Motor neuron (in vitro differentiated cells): ENCODE results near the gene ETFDH. TPM values are rescaled to one million over a fixed set of nuclear protein-coding genes. Genes with fewer than 3 reads are reported as not detected.
"Not testable (repeated sequence)": the region's sequence is repeated elsewhere in the genome, so short reads cannot be mapped to it uniquely, and the experiment has no call there.

Experiments
- ATAC-seq, 8 experiments: fragments of 200-7000 bp; cut with Tn5 transposase; replicated peaks in 6 of 8; 2 replicates each; pipeline ENCODE4 v1.8.0; 2021; ENCODE audit warnings: mild to moderate bottlenecking in 8 of 8, moderate library complexity in 8 of 8
- H3K27ac ChIP-seq, 2 donors: fragments of 250-450 bp; sonication (Bioruptor Pico); 2 replicates each; pipeline ENCODE4 v1.9.0; 2021; ENCODE audit warnings: antibody characterized with exemption in 2 of 2, mild to moderate bottlenecking in 2 of 2, moderate library complexity in 1 of 2
- H3K4me1 ChIP-seq, 2 donors: fragments of 250-450 bp; sonication (Bioruptor Pico); replicated peaks in 1 of 2; 2 replicates each; pipeline ENCODE4 v1.6.1; 2021; ENCODE audit warnings: antibody characterized with exemption in 2 of 2, mild to moderate bottlenecking in 2 of 2, moderate library complexity in 1 of 2
- H3K4me3 ChIP-seq, 5 donors: fragments of 250-450 bp; sonication (Bioruptor Pico); 2 replicates each; pipeline ENCODE4 v1.9.0; 2021; ENCODE audit warnings: antibody characterized with exemption in 5 of 5, mild to moderate bottlenecking in 5 of 5, moderate library complexity in 4 of 5
- WGBS, 10 experiments: fragments of 450-650 bp; shearing (Covaris generic); methylation state at CpG; one replicate each; pipeline ENCODE4 v1.0.0; 2022; 5-methylcytosine and 5-hydroxymethylcytosine counted together
- in situ Hi-C, 9 experiments: fragments of 400-800 bp; cut with MboI; loops; one replicate each; pipeline ENCODE4 v1.15.0; 2021; ENCODE audit warnings: low sequenced_read_pairs in 9 of 9, low pct_unique_long_range_greater_than_20kb in 2 of 9; ENCODE audit not compliant: unreplicated experiment in 9 of 9
- total RNA-seq, 8 experiments: library from RNA; unstranded; fragments of 300-600 nt; gene quantifications; 2 replicates each; pipeline versions ENCODE4 v1.2.3 to v1.2.4, GENCODE V29; 2022

The ETFDH gene
- total RNA-seq, 8 experiments from 2014 or later: 8.1 to 28.9 (median 22.5) TPM

GRCh38 chr4:158663707-158664625, 8.1 kb upstream of the ETFDH start:
- H3K4me3 ChIP-seq, H3K4me1 ChIP-seq, ATAC-seq, in situ Hi-C loops, H3K27ac ChIP-seq: not testable (repeated sequence)
- 0 to 100% (median 74%) methylated on average over 1 to 6 of the region's 8 CpGs for WGBS, 10 experiments

- in situ Hi-C loops: no loop called here
- ATAC-seq: no peak
- Histone ChIP-seq H3K27ac (no peak overlapping the region), H3K4me3 (no peak overlapping the region), H3K4me1 (no peaks in the 10 kb centered on the region)
- WGBS, 10 experiments: 92 to 100% (median 100%) methylated on average over 2 to 3 of the region's 18 CpGs; no CpG with 5 or more reads in 6 of the 10 experiments
These were observed 7.3 kb upstream of the ETFDH start for GRCh38 chr4:158664806-158665205.

- in situ Hi-C loops: no loop called here
- no peak for ATAC-seq
- H3K4me1 ChIP-seq: peaks cover 0 to 8% of the 10 kb centered on the region in 2 donors
- H3K4me3 ChIP-seq: no peak overlapping the region
- WGBS, 10 experiments: 57 to 100% (median 92%) methylated on average over 1 to 2 of the region's 2 CpGs
- no peak overlapping the region for H3K27ac ChIP-seq
These were observed 5.2 kb upstream of the ETFDH start for GRCh38 chr4:158666892-158667291.

GRCh38 chr4:158667651-158668198, 4.4 kb upstream of the ETFDH start:
- no peak overlapping the region for H3K4me3 ChIP-seq
- in situ Hi-C loops: no loop called here
- 37 to 100% (median 71%) methylated on average over 1 to 3 of the region's 3 CpGs; no CpG with 5 or more reads in 1 of the 10 experiments for WGBS, 10 experiments
- peaks cover 0 to 8% of the 10 kb centered on the region in 2 donors for H3K4me1 ChIP-seq
- no peak for ATAC-seq
- no peak overlapping the region for H3K27ac ChIP-seq

- in situ Hi-C loops: no loop called here
- Histone ChIP-seq H3K4me1 (peaks cover 3 to 12% of the 10 kb centered on the region in 2 donors), H3K27ac (no peak overlapping the region), H3K4me3 (no peak overlapping the region)
- WGBS, 10 experiments: 73 to 100% (median 92%) methylated on average over 1 to 7 of the region's 7 CpGs
- ATAC-seq: no peak
These were observed 2.8 kb upstream of the ETFDH start for GRCh38 chr4:158669310-158669709.

GRCh38 chr4:158670975-158671664, 976 bp upstream of the ETFDH start:
- Histone ChIP-seq H3K4me3 (peak overlapping the region; percentile 59 to 87 (median 74)), H3K27ac (peak overlapping the region; percentile 61 to 85), H3K4me1 (peaks cover 3 to 12% of the 10 kb centered on the region in 2 donors)
- ATAC-seq: peak; percentile 8 to 35 (median 18)
- in situ Hi-C loops: no loop called here
- 0 to 1% (median 0%) methylated on average over 2 to 17 of the region's 35 CpGs; no CpG with 5 or more reads in 3 of the 10 experiments for WGBS, 10 experiments

- Histone ChIP-seq H3K27ac (peak within 1 kb of the TSS; percentile 61 to 85), H3K4me3 (peak within 1 kb of the TSS; percentile 59 to 87 (median 74)), H3K4me1 (peaks cover 3 to 12% of the 10 kb centered on the region in 2 donors)
- WGBS, 10 experiments: 0% methylated on average over 4 to 6 of the region's 20 CpGs; no CpG with 5 or more reads in 8 of the 10 experiments
- in situ Hi-C loops: no loop called here
- ATAC-seq: peak in 1 of 8 experiments; percentile 7
These were observed 506 bp upstream of the ETFDH start, which contains the start of gene C4orf46 for GRCh38 chr4:158671665-158671914. Gene C4orf46, minus strand, starts transcription at chr4:158671887. Its CDS starts 86 bp downstream, at chr4:158671801.

GRCh38 chr4:158673633-158674032, 1.5 kb downstream of the ETFDH start:
- H3K27ac ChIP-seq: no peak overlapping the region
- WGBS, 10 experiments: 58 to 100% (median 81%) methylated on average over 1 to 3 of the region's 3 CpGs; no CpG with 5 or more reads in 1 of the 10 experiments
- in situ Hi-C loops: no loop called here
- H3K4me1 ChIP-seq: peaks cover 3 to 12% of the 10 kb centered on the region in 2 donors
- ATAC-seq: no peak
- H3K4me3 ChIP-seq: no peak overlapping the region

GRCh38 chr4:158676076-158676475, 4.0 kb downstream of the ETFDH start:
- H3K4me3 ChIP-seq: no peak overlapping the region
- H3K4me1 ChIP-seq: peaks cover 3 to 5% of the 10 kb centered on the region in 2 donors
- ATAC-seq: no peak
- 43 to 100% (median 80%) methylated on average over 1 to 5 of the region's 5 CpGs; no CpG with 5 or more reads in 4 of the 10 experiments for WGBS, 10 experiments
- in situ Hi-C loops: no loop called here
- H3K27ac ChIP-seq: no peak overlapping the region

GRCh38 chr4:158678767-158679166, 6.7 kb downstream of the ETFDH start:
- H3K27ac ChIP-seq: no peak overlapping the region
- no peak for ATAC-seq
- in situ Hi-C loops: no loop called here
- H3K4me3 ChIP-seq: no peak overlapping the region
- no peaks in the 10 kb centered on the region for H3K4me1 ChIP-seq
- WGBS, 10 experiments: 50 to 100% (median 94%) methylated on average over 1 to 2 of the region's 2 CpGs

- WGBS, 10 experiments: 0 to 100% (median 86%) methylated on average over 1 of the region's 1 CpG; no CpG with 5 or more reads in 3 of the 10 experiments
- in situ Hi-C loops: no loop called here
These were observed 9.5 kb downstream of the ETFDH start for GRCh38 chr4:158681629-158682028.

GRCh38 chr4:158682066-158682465, 10.0 kb downstream of the ETFDH start:
- Histone ChIP-seq H3K4me1 (no peaks in the 10 kb centered on the region), H3K27ac (no peak overlapping the region), H3K4me3 (no peak overlapping the region)
- peak in 1 of 8 experiments; percentile 31 for ATAC-seq
- 48 to 100% (median 83%) methylated on average over 1 to 2 of the region's 2 CpGs; no CpG with 5 or more reads in 5 of the 10 experiments for WGBS, 10 experiments
- in situ Hi-C loops: no loop called here

More at GRCh38 chr4:158681629-158682028, 9.5 kb downstream of the ETFDH start:
- ATAC-seq: peak in 1 of 8 experiments; percentile 84
- no peaks in the 10 kb centered on the region for H3K4me1 ChIP-seq
- no peak overlapping the region for H3K27ac ChIP-seq
- H3K4me3 ChIP-seq: no peak overlapping the region

- in situ Hi-C loops: no loop called here
- no peak overlapping the region for H3K4me3 ChIP-seq
- no peaks in the 10 kb centered on the region for H3K4me1 ChIP-seq
- ATAC-seq: no peak
- no peak overlapping the region for H3K27ac ChIP-seq
- 0 to 57% (median 49%) methylated on average over 1 of the region's 1 CpG; no CpG with 5 or more reads in 2 of the 10 experiments for WGBS, 10 experiments
These were observed 16.7 kb downstream of the ETFDH start for GRCh38 chr4:158688813-158689212.
